K562 (cell line): ENCODE results near the gene UNC13C.

Experiments
- SNRNP70 ChIP-seq: fragments of 200-400 bp; formaldehyde crosslinking; optimal IDR thresholded peaks from 2 replicates; pipeline ENCODE3; 2017; ENCODE audit warnings: low read depth, low read length
- YY1 ChIP-seq, 3 experiments: IDR thresholded peaks; 2 replicates each; pipeline ENCODE4 v1.6.1; 2011; ENCODE audit warnings: low read length in 2 of 3, mild to moderate bottlenecking in 2 of 3, moderate library complexity in 2 of 3, borderline replicate concordance in 1 of 3, control low read depth in 1 of 3, low read depth in 1 of 3; ENCODE audit not compliant: insufficient read depth in 3 of 3, insufficient replicate concordance in 2 of 3, control insufficient read depth in 1 of 3, insufficient read length in 1 of 3; ENCODE audit errors: extremely low read depth in 1 of 3
- TF ChIP-seq, protein P1 (sequence below): fragments of 450-650 bp; IDR thresholded peaks from 2 replicates; pipeline ENCODE4 v1.6.1; 2017; ENCODE audit warnings: antibody characterized with exemption, mild to moderate bottlenecking

DNA sequence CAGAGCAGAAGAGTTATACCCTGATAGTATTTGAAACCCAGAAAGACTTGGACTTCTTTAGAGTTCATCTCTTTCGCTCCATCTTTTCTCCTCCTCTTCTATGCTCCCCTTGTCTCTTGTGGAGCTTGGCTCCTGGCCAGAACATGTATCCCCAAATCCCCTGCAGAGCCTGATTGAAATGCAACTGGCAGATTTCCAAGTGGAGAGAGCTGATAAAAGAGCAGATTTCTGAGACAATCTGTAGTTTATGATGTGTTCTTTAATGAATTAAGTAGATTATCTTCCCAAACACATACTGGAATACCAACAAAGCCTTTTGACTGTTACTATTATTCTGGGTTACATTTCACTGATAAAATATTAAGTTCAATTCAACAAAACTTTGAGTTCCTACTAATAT lies 33.4 kb downstream of the UNC13C start:
- TF ChIP-seq, protein P1, sequence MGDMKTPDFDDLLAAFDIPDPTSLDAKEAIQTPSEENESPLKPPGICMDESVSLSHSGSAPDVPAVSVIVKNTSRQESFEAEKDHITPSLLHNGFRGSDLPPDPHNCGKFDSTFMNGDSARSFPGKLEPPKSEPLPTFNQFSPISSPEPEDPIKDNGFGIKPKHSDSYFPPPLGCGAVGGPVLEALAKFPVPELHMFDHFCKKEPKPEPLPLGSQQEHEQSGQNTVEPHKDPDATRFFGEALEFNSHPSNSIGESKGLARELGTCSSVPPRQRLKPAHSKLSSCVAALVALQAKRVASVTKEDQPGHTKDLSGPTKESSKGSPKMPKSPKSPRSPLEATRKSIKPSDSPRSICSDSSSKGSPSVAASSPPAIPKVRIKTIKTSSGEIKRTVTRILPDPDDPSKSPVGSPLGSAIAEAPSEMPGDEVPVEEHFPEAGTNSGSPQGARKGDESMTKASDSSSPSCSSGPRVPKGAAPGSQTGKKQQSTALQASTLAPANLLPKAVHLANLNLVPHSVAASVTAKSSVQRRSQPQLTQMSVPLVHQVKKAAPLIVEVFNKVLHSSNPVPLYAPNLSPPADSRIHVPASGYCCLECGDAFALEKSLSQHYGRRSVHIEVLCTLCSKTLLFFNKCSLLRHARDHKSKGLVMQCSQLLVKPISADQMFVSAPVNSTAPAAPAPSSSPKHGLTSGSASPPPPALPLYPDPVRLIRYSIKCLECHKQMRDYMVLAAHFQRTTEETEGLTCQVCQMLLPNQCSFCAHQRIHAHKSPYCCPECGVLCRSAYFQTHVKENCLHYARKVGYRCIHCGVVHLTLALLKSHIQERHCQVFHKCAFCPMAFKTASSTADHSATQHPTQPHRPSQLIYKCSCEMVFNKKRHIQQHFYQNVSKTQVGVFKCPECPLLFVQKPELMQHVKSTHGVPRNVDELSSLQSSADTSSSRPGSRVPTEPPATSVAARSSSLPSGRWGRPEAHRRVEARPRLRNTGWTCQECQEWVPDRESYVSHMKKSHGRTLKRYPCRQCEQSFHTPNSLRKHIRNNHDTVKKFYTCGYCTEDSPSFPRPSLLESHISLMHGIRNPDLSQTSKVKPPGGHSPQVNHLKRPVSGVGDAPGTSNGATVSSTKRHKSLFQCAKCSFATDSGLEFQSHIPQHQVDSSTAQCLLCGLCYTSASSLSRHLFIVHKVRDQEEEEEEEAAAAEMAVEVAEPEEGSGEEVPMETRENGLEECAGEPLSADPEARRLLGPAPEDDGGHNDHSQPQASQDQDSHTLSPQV, result no peak
- TF ChIP-seq SNRNP70 (no peak), YY1 (IDR thresholded peaks at IDR 0.05; ENCODE audit: borderline replicate concordance in 1 of 3, control insufficient read depth in 1 of 3, extremely low read depth in 1 of 3, insufficient read depth in 3 of 3, insufficient read length in 1 of 3, insufficient replicate concordance in 2 of 3, low read depth in 1 of 3, low read length in 2 of 3) (no peak)
